NCI-H345 (cell line): ENCODE data around the gene CFAP410.
A peak's percentile ranks its signal among the peaks of the same experiment; 100 is the strongest.
"Not testable (repeated sequence)": the region's sequence is repeated elsewhere in the genome, so short reads cannot be mapped to it uniquely, and the experiment has no call there.

Source experiments
- DNase-seq: peaks from one replicate; lab custom pipeline; 2025; lab: John Stamatoyannopoulos, UW

Gene CFAP410

DNA sequence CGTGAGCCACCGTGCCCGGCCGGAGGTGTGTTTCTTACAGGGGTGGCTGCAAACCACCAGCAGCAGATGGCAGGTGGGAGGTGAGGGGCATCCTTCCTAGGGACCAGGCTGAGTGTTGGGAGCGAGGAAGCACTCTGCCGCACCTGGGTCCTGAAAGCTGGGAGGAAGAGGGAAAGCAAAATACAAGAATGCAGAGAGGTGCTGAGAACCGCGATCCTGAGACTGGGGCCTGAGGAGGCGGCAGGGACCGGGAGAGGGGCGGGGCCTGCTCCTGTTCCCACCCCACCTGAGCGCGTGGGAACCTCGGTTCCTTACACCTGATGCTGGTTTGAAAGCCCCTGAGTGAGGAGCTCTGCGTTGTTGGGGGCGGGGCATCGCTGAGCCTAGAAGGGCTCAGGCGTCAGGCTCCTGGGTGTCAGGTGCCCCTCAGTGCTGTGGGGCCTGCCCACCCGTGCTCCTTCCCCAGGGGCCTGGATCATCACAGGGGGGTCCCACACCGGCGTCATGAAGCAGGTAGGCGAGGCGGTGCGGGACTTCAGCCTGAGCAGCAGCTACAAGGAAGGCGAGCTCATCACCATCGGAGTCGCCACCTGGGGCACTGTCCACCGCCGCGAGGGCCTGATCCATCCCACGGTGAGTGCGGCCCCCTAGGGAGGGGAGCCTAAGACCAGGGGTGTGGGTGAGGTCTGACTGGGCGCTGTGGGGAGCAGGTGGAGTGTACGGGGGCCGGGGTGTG is 29.7 kb upstream of the CFAP410 start:
- DNase-seq, result peak; percentile 64

DNA sequence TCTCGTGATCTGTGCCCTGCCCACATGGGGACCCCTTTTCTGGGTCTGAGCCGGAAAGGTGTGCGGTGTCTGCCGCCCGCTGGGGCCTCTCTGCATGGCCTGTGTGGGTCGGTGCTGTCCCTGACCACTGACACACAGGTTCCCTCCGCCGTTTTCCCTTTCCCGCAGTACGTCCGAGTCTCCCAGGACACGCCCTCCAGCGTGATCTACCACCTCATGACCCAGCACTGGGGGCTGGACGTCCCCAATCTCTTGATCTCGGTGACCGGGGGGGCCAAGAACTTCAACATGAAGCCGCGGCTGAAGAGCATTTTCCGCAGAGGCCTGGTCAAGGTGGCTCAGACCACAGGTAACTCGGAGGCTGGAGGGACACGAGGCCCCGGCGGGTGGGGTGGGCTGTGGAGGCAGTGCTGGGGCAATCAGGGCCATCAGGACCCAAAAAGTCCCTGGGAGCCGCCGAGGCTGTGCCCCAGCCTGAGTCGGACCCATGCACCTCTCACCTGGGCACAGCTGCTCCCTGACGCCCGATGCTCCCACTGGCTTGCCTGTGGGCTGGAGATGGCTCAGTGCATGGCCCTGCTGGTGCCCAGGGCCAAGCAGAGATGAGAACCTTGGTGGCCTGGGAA is 27.5 kb upstream of the CFAP410 start:
- DNase-seq, result no peak

DNA sequence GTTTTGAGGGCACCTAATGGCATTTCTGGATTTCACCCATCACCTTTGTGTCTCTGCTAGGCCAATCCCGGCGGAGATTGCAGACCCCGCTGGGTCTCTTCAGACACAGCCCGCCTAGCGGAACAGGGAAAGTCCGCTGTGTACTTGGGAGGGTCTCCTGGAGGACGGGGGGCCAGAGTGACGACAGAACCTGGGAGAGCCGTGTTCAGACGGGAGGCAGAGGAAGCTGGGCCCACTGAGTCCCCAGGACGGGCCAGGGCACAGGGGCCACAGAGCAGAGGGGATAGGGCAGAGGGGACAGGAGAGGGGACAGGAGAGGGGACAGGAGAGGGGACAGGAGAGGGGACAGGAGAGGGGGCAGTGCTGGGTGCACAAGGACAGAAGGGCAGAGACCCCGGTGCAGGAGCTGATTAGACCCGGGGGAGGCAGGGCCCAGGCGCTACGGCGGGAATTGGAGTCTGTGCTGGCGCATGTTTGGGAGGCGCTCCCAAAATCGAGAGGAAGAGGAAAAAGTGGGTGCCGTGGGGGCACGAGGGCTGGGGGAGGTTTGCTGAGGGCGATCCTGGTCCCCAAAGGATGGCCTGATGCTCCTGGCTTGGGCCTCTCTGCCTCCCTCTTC is 26.9 kb upstream of the CFAP410 start:
- no peak for DNase-seq

DNA sequence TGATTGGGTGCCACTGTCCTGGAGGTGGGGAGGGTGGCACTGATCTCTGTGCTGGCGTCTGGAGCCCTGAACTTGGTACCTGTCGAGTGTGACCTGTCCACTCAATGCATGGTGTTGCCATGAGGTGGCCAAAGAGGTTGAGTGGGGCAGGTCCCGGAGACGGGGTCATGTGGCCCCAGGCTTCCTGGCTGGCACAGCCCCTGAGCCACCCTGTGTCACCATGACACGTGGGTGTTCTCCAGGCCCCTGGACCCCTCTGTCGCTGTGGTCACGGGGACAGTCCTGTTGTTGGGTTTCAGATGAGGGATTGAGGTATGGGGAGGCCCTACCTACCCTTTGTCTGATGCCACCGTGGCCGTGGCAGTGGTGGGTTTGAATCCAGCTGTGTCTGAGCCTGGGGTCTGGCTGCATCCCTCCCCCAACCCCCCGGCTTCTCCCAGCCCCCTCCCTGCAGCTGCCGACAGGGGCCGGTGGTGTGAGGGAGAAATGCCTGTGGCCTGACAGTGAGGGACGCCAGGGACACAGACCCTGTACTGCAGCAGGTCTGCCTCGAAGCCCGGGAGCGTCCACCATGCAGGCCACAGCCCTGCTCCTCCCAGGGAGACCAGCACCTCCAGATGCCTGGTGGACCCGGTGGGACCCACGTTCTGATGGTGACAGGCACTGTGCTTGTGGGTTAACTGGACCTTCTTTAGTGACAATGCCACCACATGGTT is 26.2 kb upstream of the CFAP410 start:
- no peak for DNase-seq

DNA sequence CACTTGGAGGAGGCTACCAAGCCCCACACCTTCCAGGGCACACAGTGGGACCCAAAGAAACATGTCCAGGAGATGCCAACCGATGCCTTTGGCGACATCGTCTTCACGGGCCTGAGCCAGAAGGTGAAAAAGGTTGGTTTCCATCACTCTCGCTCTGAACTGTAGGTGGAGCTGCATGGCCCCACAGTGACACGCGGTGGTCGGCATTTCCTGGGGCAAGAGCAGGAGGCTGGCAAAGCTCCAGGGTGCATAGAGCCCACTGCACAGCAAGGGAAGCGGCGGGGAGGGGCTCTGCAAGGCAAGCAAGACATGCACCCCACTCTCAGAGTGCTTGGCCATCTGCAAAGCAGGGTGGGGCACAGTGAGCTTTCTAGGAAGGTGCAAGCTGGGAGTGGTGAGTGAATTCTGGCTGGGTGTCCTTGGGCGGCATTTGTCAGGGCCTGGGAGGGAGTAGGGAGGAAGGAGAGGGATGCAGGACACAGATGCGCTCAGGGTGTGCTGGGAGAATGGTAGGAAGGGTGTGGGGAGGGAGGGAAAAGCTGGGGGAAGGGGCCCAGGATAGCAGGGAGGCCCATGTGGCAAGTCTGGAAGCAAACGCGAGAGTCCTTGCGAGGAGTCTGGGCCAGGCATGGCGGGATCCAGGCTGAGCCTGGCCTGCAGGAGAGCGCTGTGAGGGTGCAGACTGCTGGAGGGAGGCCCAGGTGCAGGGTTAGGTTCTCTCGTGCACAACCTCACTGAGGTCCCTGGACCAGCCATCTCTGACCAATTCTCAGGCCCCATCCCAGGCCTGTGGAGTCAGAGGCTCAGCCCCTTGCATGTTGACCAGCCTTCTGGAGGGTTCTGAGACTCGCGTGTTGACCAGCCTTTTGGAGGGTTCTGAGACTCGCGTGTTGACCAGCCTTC is 25.2 kb upstream of the CFAP410 start:
- DNase-seq, result no peak

DNA sequence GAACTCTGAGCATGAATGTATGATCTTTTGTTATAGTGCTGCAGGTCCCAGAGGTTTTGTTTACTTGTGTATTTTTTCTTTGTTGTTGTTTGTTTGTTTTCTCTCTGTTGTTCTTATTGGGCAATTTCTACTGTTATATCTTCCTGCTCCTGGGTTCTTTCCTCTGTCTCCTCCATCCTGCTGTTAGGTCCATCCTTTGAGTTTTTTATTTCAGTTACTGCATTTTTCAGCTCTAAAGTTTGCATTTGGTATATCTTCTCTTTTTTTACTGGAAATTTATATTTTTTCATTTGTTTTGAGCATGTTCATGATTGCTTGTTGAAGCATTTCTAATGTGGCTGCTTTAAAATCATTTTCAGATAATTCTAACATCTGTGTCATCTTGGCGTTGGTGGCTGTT is 24.1 kb upstream of the CFAP410 start:
- DNase-seq, result no peak

DNA sequence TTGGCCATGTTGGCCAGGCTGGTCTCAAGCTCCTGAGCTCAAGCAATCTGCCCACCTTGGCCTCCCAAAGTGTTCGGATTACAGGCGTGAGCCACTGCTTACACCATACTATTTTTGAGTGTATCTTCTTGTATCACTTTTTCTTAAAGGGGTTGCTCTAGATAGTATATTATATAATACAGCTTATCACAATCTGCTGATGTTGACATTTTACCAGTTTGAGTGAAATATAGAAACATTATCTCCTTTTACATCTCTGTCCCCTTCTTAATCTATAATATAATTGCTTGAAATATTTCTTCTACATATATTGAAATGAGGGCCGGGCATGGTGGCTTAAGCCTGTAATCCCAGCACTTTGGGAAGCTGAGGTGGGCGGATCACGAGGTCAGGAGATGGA is 22.7 kb upstream of the CFAP410 start:
- not testable (repeated sequence) for DNase-seq

DNA sequence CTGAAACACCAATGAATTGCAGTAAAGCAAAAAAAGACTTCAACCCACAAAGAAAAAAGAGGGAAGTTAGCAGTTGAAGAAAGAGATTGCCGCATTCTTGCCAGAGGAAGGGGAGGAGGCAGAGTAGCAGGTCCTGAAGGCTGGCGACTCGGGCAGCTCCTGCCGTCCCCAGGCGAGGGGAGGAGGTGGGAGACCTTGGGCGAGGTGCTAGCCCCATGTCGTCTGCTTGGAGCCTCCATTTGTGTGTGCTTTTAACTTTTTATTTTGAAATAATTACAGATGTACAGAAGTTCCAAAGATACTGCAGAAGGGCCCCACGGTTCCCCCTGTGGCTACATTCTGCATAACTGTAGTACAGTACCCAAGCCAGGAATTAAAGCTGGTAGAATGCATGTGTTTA is 21.0 kb upstream of the CFAP410 start:
- no peak for DNase-seq

DNA sequence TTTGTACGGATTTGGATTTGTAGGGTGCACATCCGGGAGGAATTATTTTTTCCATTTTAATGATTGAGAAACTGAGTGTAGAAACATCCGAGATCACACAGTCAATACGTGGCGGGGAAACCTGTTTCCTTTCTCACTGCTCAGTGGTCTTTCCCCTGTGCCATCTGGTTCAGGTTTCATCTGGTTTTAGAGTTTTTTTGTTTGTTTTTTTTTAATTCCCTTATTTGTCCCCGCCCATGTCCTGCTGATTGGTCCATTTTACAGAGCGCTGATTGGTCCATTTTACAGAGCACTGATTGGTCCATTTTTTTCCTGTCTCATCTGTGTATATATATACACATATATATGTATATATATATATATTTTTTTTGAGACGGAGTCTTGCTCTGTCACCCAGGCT is 20.2 kb upstream of the CFAP410 start:
- no peak for DNase-seq

DNA sequence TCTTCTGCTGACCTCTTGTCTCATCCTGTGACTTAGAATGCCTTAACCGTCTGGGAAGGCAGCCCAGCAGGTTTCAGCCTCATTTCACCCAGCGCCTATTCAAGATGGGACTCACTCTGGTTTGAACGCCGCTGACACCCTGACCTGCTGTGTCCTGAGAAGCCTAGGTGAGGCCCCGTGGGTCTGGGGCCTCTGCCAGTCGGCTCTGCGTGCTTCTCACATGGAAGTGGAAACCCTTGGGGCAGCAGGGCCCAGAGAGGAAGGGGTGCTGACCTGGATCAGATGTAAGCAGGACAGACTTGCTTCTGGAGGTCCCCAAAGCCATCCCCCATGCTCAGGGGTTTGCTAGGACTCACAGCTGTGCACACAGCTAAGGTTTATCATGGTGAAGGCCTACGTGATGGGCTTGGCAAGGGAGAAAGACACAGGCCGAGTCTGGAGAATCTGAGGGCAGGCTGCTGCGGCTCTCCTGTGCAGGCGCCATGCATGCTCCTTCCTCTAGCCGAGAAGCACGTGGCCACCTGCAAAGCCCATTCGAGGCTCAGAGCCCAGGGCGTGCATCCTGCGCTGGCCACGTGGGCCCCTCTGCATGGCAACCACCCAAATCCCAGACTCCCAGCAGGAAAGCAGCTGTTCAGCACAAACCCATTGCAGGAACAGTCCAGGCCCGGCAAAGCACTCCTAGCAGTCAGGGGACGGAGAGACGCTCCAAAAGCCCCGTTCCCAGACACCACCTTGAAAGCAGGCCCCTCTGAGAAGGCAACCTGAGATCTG is 18.1 kb upstream of the CFAP410 start:
- DNase-seq, result no peak

DNA sequence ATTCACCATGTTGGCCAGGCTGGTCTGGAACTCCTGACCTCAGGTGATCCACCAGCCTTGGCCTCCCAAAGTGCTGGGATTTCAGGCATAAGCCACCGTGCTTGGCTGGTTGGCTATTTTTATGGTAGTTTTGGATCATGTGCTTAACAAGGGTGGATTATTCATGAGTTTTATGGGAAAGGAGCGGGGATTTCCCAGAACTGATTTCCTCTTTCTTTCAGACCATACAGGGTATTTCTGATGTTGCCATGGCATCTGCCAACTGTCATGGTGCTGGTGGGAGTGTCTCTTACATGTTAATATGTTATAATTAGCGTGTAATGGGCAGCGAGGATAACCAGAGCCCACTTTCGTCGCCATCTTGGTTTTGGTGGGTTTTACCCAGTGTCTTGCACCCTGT is 17.4 kb upstream of the CFAP410 start:
- DNase-seq, result no peak

DNA sequence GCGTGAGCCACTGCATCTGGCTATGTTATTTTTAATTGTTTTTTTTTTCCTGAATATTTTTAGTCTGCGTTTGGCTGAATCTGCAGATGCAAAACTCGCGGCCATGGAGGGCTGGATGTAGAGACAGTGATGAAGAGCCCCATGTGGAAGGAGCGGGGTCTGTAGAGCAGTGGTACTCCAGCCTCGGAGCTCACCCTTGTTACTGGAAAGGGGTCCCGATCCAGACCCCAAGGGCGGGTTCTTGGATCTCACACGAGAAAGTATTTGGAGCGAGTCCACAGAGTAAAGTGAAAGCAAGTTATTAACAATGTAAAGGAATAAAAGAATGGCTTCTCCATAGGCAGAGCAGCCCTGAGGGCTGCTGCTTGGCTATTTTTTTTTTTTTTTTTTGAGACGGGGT is 17.0 kb upstream of the CFAP410 start:
- DNase-seq, result no peak

DNA sequence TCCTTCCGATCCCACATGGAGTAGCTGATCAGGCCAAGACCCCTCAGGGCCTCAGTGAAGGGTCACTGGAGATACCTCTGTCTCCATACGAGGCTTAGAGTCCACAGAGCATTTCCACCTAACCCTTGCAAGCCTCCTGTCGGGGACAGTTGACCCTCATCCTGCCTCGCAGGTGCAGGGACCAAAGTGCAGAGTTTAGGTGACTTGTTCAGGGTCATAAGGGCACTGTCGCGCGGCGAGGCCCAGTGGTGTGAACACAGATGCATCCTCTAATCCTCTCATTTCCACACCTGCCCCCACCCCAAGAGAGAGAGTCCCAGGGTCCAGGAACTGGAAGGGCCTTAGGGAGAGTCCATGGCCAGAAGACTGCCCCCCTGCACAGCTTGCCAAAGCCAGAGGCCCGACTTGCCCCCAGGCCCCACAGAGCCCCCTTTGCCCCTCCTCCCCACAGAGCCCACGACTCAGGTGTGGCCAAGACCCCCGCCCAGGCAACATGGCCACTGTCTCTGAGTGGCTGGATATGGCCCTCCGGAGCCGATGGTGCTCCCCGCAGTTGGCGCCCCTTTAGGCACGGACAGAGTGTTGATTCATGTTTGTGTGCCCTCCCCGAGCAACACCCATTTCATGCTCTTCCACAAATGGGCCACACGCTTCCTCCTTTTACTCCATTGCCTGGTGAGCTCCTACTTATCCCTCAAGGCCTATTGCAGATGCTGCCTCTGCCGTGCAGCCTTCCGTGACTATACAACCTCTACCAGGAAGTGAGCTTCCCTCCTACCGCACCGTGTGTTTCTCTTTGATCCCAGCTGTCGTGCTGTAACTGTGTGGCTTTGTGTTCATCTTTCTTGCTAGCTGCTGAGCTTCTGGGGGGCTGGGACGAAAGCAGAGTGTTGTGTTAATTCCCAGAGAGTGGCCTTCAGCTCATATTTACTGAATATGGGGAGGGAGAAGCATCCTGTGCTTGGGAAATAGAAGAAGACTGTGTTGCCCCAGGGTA is 15.9 kb upstream of the CFAP410 start:
- DNase-seq, result no peak

DNA sequence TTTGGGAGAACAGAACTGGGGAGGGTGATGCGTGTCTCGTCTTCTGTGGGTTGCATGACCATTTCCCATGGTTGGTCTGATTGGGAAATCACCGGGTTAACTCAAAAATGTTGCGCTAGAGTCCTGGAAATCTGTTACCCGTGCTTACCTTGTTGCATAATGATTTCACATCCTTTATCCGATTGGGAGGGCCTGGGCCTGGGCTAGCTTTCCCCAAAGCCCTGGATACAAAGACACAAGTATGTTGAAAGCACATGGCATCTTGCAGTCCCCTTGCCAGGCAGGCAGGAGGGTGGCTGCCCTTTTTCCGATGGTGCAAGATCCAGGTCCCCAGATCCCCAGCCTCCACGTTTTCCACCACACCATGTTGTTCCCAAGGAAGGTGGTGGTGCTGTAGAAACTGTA is 14.8 kb upstream of the CFAP410 start:
- no peak for DNase-seq

DNA sequence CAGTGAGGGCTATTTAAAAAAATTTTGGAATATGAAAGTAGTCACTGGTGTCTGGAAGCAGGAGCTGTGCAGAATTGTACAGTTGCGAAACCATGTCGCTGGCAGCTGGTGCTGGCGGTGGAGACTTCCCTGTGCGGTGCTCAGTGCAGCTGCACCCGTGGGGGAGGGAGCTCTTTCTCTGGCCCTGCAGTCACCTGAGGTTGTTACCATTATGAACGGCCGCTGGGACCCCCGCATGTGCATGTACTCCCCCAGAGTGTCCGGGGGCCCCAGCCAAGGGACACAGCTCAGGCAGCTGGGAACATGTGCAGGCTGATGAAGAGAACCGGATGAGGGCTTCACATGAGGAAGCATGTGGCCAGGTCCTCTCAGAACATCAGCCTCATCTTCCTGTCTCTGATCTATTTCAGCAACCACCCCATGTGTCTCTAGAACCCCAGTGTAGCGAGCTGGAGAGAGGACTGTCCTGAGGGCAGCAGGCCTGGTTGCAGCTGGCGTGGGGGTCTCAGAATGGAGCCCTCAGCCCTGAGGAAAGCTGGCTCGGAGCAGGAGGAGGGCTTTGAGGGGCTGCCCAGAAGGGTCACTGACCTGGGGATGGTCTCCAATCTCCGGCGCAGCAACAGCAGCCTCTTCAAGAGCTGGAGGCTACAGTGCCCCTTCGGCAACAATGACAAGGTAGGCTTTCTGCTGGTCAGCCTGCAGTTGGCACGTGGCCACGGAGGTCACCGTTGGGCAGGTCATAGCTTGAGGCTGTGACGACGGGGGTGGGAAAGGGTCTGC is 14.2 kb upstream of the CFAP410 start, which contains the start of gene TRPM2:
TSS of gene TRPM2 (plus strand) at position 431 of the 780 bp plus-strand sequence. CDS start at position 511, 80 bp downstream.
- no peak for DNase-seq

DNA sequence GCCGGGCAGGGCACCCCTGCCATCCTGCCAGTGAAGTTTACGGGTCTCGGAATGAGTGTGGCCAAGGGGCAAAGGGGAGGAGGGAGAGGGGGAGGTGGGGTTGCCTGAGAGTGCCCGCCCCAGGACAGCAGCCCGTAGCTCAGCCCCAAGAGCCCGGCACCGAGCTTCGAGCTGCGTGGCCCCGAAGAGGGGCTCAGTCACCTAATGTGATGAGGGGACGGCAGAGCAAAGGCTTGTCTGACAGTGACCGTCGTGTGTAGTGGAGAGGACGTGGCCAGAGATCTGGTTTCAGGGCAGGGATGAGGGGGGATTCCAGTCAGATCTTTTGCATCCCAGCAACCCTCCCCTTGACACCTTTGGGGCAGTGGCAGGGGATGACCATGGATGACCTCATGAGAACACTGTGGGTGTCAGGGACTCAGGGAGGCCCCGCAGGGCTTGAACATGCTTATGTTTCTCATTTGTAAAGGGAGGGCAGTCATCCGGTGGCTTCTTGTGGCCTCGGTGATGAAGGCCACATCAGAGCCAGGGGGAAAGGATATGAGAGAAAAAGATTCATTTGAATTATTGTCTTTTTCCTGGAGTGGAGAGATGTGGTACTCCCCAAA is 13.2 kb upstream of the CFAP410 start:
- DNase-seq, result no peak

DNA sequence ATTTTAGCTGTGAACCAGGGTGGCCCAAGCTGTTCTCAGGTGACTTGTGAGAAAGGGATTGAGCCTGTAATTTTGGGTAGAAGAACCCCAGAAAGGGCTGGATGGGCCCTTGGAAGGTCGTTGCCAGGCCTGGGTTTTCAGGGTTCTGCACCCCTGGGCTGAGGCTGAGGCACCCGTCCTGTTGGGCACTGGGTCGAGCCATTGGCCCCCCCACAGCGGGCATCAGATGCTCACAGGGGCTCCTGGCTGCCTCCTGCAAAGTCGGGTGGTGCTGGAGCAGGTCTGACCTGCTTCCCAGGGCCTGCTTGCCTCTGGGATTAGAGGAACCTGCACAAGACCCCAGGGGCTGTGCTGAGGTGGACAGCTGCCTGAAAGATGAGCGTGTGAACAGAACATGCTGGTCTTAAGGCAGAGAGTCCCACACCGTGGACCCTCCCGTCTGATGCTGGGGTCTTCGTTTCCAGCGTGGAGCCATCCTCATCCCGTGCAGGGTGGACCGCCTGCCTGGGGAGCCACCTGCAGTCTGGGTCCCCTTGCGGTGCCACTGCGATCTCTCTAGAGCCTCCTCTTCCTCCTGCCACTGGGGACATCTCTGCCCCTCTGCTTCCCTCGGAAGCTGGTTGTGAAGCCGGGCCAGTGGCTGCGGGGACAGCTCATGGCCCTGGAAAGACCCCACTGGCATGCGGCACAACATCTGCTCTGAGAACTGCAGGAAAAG is 12.5 kb upstream of the CFAP410 start:
- no peak for DNase-seq
